Activated T-cell treated with anti-CD3 and anti-CD28 coated beads, Interleukin-2, amount 50 U/mL, for 24 hours (primary cell): ENCODE results near the gene RNF224.

Experiments
- DNase-seq: peaks from one replicate; pipeline ENCODE4 v3.0.0-alpha.2; 2020
- H3K27ac Mint-ChIP-seq: 2 replicates; pipeline ENCODE4 v1.8.0; 2020; ENCODE audit warnings: mild to moderate bottlenecking, mixed read lengths
- H3K27me3 Mint-ChIP-seq: 2 replicates; pipeline ENCODE4 v1.8.0; 2020; ENCODE audit warnings: mixed read lengths
- H3K36me3 Mint-ChIP-seq: 2 replicates; pipeline ENCODE4 v1.8.0; 2020; ENCODE audit warnings: low read depth, mixed read lengths
- H3K4me1 Mint-ChIP-seq: 2 replicates; pipeline ENCODE4 v1.8.0; 2020; ENCODE audit warnings: low read depth, mixed read lengths
- H3K4me3 Mint-ChIP-seq: 2 replicates; pipeline ENCODE4 v1.8.0; 2020; ENCODE audit warnings: mild to moderate bottlenecking, moderate library complexity, mixed read lengths
- H3K9me3 Mint-ChIP-seq: 2 replicates; pipeline ENCODE4 v1.8.0; 2020; ENCODE audit warnings: mixed read lengths

Gene RNF224

DNA sequence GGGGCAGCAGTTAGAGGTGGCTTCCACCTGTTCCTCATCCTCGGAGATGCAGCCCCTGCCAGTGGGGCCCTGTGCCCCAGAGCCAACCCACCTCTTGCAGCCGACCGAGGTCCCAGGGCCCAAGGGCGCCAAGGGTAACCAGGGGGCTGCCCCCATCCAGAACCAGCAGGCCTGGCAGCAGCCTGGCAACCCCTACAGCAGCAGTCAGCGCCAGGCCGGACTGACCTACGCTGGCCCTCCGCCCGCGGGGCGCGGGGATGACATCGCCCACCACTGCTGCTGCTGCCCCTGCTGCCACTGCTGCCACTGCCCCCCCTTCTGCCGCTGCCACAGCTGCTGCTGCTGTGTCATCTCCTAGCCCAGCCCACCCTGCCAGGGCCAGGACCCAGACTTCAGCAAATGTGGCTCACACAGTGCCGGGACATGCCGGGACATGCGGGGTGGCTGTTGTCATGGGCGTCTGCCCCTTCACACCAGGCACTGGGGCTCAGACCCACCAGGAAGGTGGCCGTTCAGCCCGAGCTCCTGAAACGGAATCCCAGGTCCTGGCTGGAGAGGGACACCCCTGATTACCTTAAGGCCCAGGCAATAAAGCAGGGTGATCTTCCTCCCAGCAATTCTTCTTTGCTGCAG, 1.5 kb upstream of the RNF224 start:
- Mint-ChIP-seq H3K9me3 (no peaks in the 10 kb centered on the region), H3K27me3 (peaks cover 14% of the 10 kb centered on the region), H3K27ac (no peak overlapping the region), H3K4me1 (peaks cover 13% of the 10 kb centered on the region), H3K36me3 (no peaks in the 10 kb centered on the region), H3K4me3 (peak overlapping the region; percentile 10)
- no peak for DNase-seq

DNA sequence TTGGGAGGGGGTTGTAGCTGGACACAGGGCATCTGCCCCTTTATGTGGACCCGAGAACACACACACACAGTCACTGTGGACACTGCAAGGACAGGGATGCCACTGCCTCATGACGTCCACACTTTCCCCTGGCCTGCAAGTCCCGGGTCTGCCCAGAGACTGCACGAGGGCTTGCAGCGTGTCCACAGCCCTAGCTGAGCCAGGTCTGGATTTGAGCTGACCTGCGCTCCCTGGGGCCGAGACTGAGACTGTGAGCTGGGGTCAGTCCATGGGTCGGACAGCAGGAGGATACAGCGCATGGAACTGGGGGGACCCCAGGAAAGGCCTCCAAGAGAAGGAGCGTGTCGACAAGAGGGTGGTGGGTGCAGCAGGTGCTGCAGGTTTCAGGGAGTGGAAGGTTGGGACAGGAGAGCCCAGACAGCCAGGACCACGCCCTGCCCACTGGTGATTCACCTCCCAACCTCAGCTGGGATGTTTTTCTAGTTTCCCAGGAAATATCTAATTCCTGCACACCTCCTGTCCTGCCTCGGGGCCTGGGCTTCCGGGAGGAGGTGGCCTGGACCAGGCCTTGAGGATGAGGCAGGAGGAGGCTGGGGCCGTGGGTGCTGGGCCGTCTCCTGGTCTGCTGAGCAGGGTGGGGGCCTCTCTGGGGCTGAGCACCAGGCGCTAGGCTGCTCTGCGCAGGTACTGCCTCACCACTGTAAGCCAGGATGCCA, 806 bp upstream of the RNF224 start:
- H3K4me3 Mint-ChIP-seq, result no peak overlapping the region
- no peak overlapping the region for H3K27ac Mint-ChIP-seq
- H3K9me3 Mint-ChIP-seq, result no peaks in the 10 kb centered on the region
- H3K4me1 Mint-ChIP-seq, result peaks cover 13% of the 10 kb centered on the region
- peaks cover 14% of the 10 kb centered on the region for H3K27me3 Mint-ChIP-seq
- H3K36me3 Mint-ChIP-seq, result no peaks in the 10 kb centered on the region
- no peak for DNase-seq

- Mint-ChIP-seq H3K27ac (no peak overlapping the region), H3K4me3 (no peak overlapping the region), H3K4me1 (peaks cover 10% of the 10 kb centered on the region), H3K27me3 (peaks cover 17% of the 10 kb centered on the region), H3K9me3 (no peaks in the 10 kb centered on the region), H3K36me3 (no peaks in the 10 kb centered on the region)
- no peak for DNase-seq
Observed at GRCh38 chr9:137227853-137228505, 677 bp downstream of the RNF224 start.

GRCh38 chr9:137228506-137228967, 1.2 kb downstream of the RNF224 start:
- no peaks in the 10 kb centered on the region for H3K36me3 Mint-ChIP-seq
- peaks cover 9% of the 10 kb centered on the region for H3K4me1 Mint-ChIP-seq
- peaks cover 17% of the 10 kb centered on the region for H3K27me3 Mint-ChIP-seq
- no peak for DNase-seq
- no peak overlapping the region for H3K27ac Mint-ChIP-seq
- H3K9me3 Mint-ChIP-seq, result no peaks in the 10 kb centered on the region
- H3K4me3 Mint-ChIP-seq, result no peak overlapping the region

DNA sequence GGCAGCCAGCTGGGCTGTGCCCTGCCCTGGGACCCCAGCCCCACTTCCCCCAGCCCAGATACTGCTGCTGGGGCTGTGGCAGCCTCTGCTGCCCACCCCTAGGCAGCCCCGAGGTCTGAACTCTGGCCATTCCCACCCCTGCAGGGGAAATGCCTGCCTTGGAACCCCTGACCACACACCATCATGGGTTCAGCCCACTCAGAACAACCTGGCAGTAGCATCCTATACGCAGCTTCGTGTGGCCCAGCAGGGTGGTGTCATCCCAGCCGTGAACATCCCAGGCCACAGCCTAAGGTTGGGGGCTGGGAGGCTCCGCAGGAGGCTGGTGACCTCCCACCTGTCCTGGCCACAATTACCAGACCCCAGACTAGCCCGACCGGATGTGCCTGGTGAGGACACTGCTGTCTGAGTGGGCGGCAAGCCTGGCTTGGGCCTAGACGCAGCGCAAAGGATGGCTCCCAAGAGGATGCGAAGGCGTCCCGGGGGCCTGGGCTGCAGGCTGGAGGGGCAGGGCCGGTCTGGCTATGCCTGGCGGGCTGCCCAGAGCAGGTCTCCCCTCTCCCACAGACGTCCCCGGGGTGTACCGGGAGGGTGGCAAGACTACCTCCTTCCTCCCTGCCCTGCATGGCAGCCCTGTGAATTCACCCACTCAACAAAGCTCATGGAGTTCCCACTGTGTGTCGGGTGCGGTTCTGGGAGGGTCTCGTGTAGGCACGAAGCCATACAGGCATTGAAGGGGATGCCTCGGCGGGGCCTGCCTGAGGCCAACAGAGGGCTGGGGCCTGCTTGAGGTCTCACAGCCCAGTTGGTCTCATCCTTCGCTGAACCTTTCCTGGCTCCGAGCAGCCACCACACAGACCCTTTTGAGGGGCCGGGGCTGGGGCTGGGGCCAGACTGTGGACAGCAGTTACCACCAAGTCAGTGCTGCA, 1.9 kb downstream of the RNF224 start:
- H3K27me3 Mint-ChIP-seq, result peaks cover 17% of the 10 kb centered on the region
- H3K4me3 Mint-ChIP-seq, result no peak overlapping the region
- no peak overlapping the region for H3K27ac Mint-ChIP-seq
- H3K4me1 Mint-ChIP-seq, result peaks cover 6% of the 10 kb centered on the region
- no peaks in the 10 kb centered on the region for H3K36me3 Mint-ChIP-seq
- no peak for DNase-seq
- H3K9me3 Mint-ChIP-seq, result no peaks in the 10 kb centered on the region

DNA sequence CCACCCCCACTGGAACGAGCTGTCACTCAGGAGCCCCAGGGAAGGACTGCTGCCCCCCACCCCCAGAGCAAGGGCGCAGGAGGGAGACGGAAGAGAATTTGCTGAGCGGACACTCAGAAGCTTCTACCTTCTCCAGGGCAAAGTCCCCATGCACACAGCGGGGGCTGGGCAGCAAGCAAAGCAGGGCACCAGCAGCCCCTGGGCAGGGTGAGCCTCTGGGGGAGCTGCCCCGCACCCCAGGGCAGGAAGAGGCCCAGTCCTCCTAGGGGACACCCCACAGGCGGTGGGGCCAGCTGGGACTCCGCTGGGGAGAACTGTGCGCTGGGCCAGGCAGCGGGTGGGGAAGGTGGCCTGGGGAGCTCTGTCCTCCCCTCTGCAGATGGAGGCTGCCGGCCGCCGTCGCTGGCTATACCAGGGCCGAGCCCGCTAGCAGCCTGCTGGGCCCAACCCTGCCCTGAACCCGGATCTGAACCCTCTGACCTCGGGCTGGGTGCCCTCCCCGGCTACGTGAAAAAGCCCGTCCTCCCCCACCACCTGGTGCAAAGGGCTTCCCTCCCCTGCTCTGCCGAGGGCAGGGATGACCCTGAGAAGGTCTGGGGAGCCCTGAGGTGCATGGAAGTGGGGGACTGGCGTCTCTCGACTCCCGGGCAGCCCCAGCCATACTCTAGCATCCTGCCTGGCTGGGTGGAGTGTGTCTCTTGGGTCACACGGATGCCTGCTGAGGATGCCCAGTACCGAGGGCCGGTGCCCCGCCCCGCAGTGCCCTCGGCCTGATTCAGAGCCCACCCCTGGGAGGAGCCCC, 2.8 kb downstream of the RNF224 start:
- Mint-ChIP-seq H3K9me3 (no peaks in the 10 kb centered on the region), H3K4me3 (no peak overlapping the region)

DNA sequence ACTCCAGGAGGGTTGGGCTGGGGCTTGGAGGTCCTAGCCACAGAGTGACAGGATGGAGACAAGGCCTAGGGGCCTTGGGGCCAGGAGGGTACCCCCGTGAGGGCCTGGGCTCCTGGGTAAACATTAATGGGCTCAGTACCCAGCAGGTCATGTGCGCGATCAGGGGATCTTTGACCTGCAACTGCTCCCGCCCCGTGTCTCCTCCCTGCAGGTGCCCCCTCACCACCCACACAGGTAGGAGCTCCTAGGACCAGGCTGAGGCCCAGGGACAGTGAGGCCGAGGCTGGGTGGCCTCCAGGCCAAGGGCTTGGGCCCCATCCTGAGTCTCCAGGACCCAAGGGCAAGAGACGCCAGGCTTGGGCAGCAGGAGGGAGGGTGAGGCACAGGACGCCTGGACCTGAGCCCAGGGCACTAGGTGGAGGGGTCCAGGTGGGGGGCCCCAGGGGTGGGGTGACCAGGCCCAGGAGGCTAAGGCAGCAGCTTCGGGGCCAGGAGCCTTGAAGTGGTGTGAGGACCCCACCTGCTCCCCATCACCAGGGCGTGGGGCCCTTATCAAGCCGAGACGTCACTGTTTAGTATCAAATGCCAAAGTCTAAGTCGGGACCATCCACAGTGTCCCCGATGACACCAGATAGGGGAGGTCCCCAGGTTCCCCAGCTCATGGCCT, 3.5 kb downstream of the RNF224 start, which contains the start of gene SLC34A3:
TSS of gene SLC34A3 (plus strand) at position 197 of the 667 bp plus-strand sequence. CDS start 802 bp downstream, outside the sequence.
- Mint-ChIP-seq H3K4me3 (no peak within 1 kb of the TSS), H3K27me3 (peaks cover 24% of the 10 kb centered on the region), H3K36me3 (no peaks in the 10 kb centered on the region), H3K4me1 (peaks cover 2% of the 10 kb centered on the region), H3K27ac (no peak within 1 kb of the TSS), H3K9me3 (no peaks in the 10 kb centered on the region)
- DNase-seq, result no peak

More for the DNA sequence above, 2.8 kb downstream of the RNF224 start:
- Mint-ChIP-seq H3K27me3 (peaks cover 21% of the 10 kb centered on the region), H3K4me1 (peaks cover 4% of the 10 kb centered on the region), H3K27ac (no peak overlapping the region), H3K36me3 (no peaks in the 10 kb centered on the region)
- DNase-seq, result no peak

DNA sequence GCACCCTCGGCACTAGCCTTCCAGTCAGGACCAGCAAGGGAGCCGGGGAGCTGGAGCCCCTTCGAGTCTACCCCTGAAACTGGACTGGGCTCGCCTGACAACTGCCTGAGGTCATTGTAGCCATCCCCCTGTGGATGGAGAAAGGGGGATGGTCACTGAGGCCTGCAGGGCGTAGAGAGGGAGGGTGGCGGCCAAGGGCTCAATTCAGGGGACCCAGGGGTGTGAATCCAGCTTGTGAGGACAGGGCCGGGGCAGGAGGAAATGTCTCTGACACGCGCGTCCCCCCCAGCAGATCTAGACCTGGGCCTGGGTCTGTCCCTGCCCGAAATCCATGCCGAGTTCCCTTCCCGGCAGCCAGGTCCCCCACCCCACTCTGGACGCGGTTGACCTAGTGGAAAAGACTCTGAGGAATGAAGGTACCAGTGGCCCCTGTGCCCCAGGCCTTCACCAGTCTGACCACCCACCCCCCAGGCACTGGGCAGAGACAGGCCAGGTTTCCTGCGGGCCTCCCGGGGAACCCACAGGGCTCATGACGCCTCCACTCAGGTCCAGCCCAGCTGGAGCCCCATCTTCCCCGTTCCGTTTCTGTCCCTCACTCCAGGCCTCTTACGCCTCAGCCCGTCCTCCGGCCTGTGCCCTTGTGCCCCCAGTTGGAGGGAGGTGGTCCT, 4.2 kb downstream of the RNF224 start:
- H3K27ac Mint-ChIP-seq, result no peak overlapping the region

GRCh38 chr9:137232101-137232500, 4.8 kb downstream of the RNF224 start:
- H3K4me3 Mint-ChIP-seq, result no peak overlapping the region
- peaks cover 24% of the 10 kb centered on the region for H3K27me3 Mint-ChIP-seq
- no peaks in the 10 kb centered on the region for H3K36me3 Mint-ChIP-seq
- peaks cover 7% of the 10 kb centered on the region for H3K4me1 Mint-ChIP-seq
- H3K27ac Mint-ChIP-seq, result no peak overlapping the region
- H3K9me3 Mint-ChIP-seq, result no peaks in the 10 kb centered on the region
- no peak for DNase-seq

More for the DNA sequence above, 4.2 kb downstream of the RNF224 start:
- no peaks in the 10 kb centered on the region for H3K36me3 Mint-ChIP-seq
- H3K4me3 Mint-ChIP-seq, result no peak overlapping the region
- peaks cover 4% of the 10 kb centered on the region for H3K4me1 Mint-ChIP-seq
- peaks cover 24% of the 10 kb centered on the region for H3K27me3 Mint-ChIP-seq
- no peaks in the 10 kb centered on the region for H3K9me3 Mint-ChIP-seq
- DNase-seq, result no peak

GRCh38 chr9:137232510-137232909, 5.2 kb downstream of the RNF224 start:
- no peak overlapping the region for H3K4me3 Mint-ChIP-seq
- H3K4me1 Mint-ChIP-seq, result peaks cover 9% of the 10 kb centered on the region
- H3K27me3 Mint-ChIP-seq, result peaks cover 22% of the 10 kb centered on the region
- no peak for DNase-seq
- no peaks in the 10 kb centered on the region for H3K9me3 Mint-ChIP-seq
- no peaks in the 10 kb centered on the region for H3K36me3 Mint-ChIP-seq
- no peak overlapping the region for H3K27ac Mint-ChIP-seq

- Mint-ChIP-seq H3K36me3 (no peaks in the 10 kb centered on the region), H3K4me3 (no peak overlapping the region), H3K27me3 (peaks cover 20% of the 10 kb centered on the region), H3K27ac (no peak overlapping the region), H3K9me3 (no peaks in the 10 kb centered on the region), H3K4me1 (peaks cover 9% of the 10 kb centered on the region)
- DNase-seq, result no peak
Observed at GRCh38 chr9:137233143-137233980, 6.1 kb downstream of the RNF224 start.

DNA sequence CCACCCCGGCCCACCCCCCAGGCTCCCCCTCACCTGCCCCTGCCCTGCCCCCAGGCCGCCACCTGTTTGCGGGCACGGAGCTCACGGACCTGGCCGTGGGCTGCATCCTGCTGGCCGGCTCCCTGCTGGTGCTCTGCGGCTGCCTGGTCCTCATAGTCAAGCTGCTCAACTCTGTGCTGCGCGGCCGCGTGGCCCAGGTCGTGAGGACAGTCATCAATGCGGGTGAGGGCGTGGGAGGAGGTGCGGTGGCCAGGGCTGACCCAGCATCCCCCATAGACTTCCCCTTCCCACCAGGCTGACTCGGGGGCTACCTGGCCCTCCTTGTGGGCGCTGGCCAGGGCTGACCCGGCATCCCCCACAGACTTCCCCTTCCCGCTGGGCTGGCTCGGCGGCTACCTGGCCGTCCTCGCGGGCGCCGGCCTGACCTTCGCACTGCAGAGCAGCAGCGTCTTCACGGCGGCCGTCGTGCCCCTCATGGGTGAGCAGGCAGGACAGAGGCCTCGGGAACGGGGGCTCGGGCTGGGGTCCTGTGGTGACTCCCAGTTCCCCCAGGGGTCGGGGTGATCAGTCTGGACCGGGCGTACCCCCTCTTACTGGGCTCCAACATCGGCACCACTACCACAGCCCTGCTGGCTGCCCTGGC, 6.9 kb downstream of the RNF224 start:
- H3K4me1 Mint-ChIP-seq, result peaks cover 15% of the 10 kb centered on the region
- H3K27ac Mint-ChIP-seq, result no peak overlapping the region
- H3K4me3 Mint-ChIP-seq, result no peak overlapping the region
- no peaks in the 10 kb centered on the region for H3K9me3 Mint-ChIP-seq
- peaks cover 6% of the 10 kb centered on the region for H3K36me3 Mint-ChIP-seq
- peaks cover 14% of the 10 kb centered on the region for H3K27me3 Mint-ChIP-seq
- DNase-seq, result no peak
